Right lobe of liver (tissue), 6 donors: ENCODE results near the gene MTHFS. TPM values are rescaled to one million over a fixed set of nuclear protein-coding genes. Genes with fewer than 3 reads are reported as not detected.
"Not testable (repeated sequence)": the region's sequence is repeated elsewhere in the genome, so short reads cannot be mapped to it uniquely, and the experiment has no call there.

Source experiments
- ATAC-seq, 4 donors: fragments of 200-7000 bp; cut with Tn5 transposase; one replicate each; pipeline ENCODE4 v1.9.1; 2020; ENCODE audit warnings: mild to moderate bottlenecking in 4 of 4, moderate library complexity in 4 of 4
- DNase-seq, 3 donors: peaks; one replicate each; pipeline ENCODE4 v3.0.0-alpha.2; 2020
- H3K27ac ChIP-seq, 3 donors: fragments of 200-600 bp; one replicate each; pipeline ENCODE4 v1.8.0; 2022
- H3K27me3 ChIP-seq, 2 donors: fragments of 200-600 bp; one replicate each; pipeline ENCODE4 v1.8.0; 2022
- H3K36me3 ChIP-seq, 4 donors: fragments of 200-600 bp; sonication (generic) in 1 of 4; one replicate each; pipeline versions ENCODE4 v1.5.1 to v1.8.0; 2017 to 2022; ENCODE audit warnings: control low read depth in 1 of 4
- H3K4me1 ChIP-seq, 4 donors: fragments of 200-600 bp; sonication (generic) in 1 of 4; one replicate each; pipeline versions ENCODE4 v1.5.1 to v1.8.0; 2017 to 2022; ENCODE audit warnings: control low read depth in 1 of 4
- H3K4me3 ChIP-seq, 3 donors: fragments of 200-600 bp; one replicate each; pipeline ENCODE4 v1.8.0; 2022
- H3K9me3 ChIP-seq, 4 donors: fragments of 200-600 bp; sonication (generic) in 1 of 4; one replicate each; pipeline versions ENCODE4 v1.5.1 to v1.8.0; 2017 to 2022; ENCODE audit warnings: control low read depth in 1 of 4
- POLR2A ChIP-seq: fragments of 450-650 bp; IDR thresholded peaks from one replicate; pipeline ENCODE4 v1.6.1; 2017; ENCODE audit warnings: antibody characterized with exemption, mild to moderate bottlenecking
- WGBS: methylation state at CpG from one replicate; pipeline ENCODE4 v1.1.6; 2018; ENCODE audit warnings: low coverage, low lambda C conversion rate; ENCODE audit not compliant: insufficient coverage; ENCODE audit errors: missing lambda C conversion rate; 5-methylcytosine and 5-hydroxymethylcytosine counted together
- intact Hi-C, 2 donors: fragments of 100-400 bp; cut with DNase I; formaldehyde crosslinking; loops; one replicate each; pipeline versions ENCODE4 v1.11.2 to v1.14.1; 2022
- total RNA-seq, 6 experiments: library from RNA; depleted of rRNA in 2 of 6; stranded (reverse); fragments of >200 nt in 2 of 6; fragmentation: NEBNext Ultra II Directional in 3 of 6; extraction: Animal tissue kit (Norgen Biotek cat#: 25700) in 3 of 6; gene quantifications; one replicate each; pipeline versions ENCODE4 v1.1.0 to v1.2.4, GENCODE V29; 2016 to 2023
- TF ChIP-seq, protein P1 (sequence below), 4 donors: fragments of 200-600 bp in 3 of 4; fragments of 450-650 bp in 1 of 4; IDR thresholded peaks; one replicate each; pipeline versions ENCODE4 v1.5.1 to v1.8.0; 2016 to 2022; ENCODE audit warnings: antibody characterized with exemption in 4 of 4, mild to moderate bottlenecking in 2 of 4
- donor health status: DM: no; HTN: yes; CAD: no.
- donor health status: DM: no; HTN: no; CAD: no.
- donor health status: DM: no; HTN: no; CAD: no.
- donor health status: DM: no; HTN: yes; CAD: no.
- donor health status: DM: no; HTN: yes; CAD: no.

The MTHFS gene
- total RNA-seq, 6 experiments from 2014 or later: 82.7 to 186 (median 158) TPM

- H3K27ac ChIP-seq: no peak overlapping the region
- DNase-seq: no peak
- H3K4me1 ChIP-seq: no peaks in the 10 kb centered on the region
- WGBS: 92% methylated on average over 4 of the region's 4 CpGs
- H3K9me3 ChIP-seq: no peaks in the 10 kb centered on the region
- no peaks in the 10 kb centered on the region for H3K27me3 ChIP-seq
- H3K36me3 ChIP-seq: no peaks in the 10 kb centered on the region
- TF ChIP-seq, protein P1, sequence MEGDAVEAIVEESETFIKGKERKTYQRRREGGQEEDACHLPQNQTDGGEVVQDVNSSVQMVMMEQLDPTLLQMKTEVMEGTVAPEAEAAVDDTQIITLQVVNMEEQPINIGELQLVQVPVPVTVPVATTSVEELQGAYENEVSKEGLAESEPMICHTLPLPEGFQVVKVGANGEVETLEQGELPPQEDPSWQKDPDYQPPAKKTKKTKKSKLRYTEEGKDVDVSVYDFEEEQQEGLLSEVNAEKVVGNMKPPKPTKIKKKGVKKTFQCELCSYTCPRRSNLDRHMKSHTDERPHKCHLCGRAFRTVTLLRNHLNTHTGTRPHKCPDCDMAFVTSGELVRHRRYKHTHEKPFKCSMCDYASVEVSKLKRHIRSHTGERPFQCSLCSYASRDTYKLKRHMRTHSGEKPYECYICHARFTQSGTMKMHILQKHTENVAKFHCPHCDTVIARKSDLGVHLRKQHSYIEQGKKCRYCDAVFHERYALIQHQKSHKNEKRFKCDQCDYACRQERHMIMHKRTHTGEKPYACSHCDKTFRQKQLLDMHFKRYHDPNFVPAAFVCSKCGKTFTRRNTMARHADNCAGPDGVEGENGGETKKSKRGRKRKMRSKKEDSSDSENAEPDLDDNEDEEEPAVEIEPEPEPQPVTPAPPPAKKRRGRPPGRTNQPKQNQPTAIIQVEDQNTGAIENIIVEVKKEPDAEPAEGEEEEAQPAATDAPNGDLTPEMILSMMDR (IDR thresholded peaks at IDR 0.05): no peak
- TF ChIP-seq POLR2A: no peak
- no peak for ATAC-seq
- intact Hi-C loops: no loop called here
- H3K4me3 ChIP-seq: no peak overlapping the region
Measured at GRCh38 chr15:79939399-79939798, 42.6 kb upstream of the MTHFS start.

DNA sequence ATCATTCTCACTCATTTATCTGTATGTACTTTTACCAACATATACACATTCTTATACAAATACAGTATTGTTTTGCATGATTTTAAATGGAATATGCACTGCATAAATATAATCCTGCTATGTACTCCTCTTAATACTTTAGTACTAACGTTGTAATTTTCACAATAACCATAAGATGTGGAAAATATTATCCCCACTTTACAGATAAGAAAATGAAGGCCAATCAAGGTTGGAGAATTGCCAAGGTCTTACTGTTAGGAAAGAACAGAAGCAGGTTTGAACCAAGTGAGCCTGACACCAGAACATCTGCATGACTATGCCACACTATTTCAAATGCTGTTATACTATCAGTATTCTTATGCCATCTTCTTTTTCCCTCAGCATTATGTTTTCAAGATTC, 41.3 kb upstream of the MTHFS start:
- Histone ChIP-seq H3K27ac (no peak overlapping the region), H3K36me3 (no peaks in the 10 kb centered on the region), H3K4me1 (no peaks in the 10 kb centered on the region), H3K4me3 (no peak overlapping the region), H3K27me3 (no peaks in the 10 kb centered on the region), H3K9me3 (no peaks in the 10 kb centered on the region)
- TF ChIP-seq, protein P1 (IDR thresholded peaks at IDR 0.05): no peak
- no peak for TF ChIP-seq POLR2A
- no peak for DNase-seq
- ATAC-seq: no peak
- intact Hi-C loops: no loop called here
- 71% methylated on average over 1 of the region's 1 CpG for WGBS

DNA sequence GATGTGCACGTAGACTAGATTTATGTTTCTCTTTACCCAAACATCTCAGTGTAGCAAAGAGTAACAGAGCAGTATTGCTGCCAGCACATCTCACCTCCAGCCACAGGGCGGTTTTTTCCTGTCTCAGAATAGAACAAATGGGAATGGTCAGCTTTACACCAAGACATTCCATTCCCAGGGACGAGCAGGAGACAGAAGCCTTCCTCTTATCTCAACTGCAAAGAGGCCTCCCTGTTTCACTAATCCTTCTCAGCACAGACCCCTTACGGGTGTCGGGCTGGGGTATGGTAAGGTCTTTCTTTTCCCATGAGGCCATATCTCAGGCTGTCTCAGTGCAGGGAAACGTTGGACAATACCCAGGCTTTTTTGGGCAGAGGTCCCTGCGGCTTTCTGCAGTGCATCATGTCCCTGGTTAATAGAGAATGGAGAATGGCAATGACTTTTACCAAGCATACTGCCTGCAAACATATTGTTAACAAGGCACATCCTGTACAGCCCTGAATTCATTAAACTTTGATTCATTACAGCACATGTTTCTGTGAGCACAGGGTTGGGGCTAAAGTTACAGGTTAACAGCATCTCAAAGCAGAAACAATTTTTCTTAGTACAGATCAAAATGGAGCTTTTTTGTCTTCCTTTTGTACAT, 38.9 kb upstream of the MTHFS start:
- H3K4me1 ChIP-seq, H3K4me3 ChIP-seq, intact Hi-C loops, H3K9me3 ChIP-seq, H3K27me3 ChIP-seq, DNase-seq, ATAC-seq, H3K36me3 ChIP-seq, H3K27ac ChIP-seq: not testable (repeated sequence)
- 82% methylated on average over 1 of the region's 7 CpGs for WGBS

GRCh38 chr15:79933231-79933630, 36.4 kb upstream of the MTHFS start:
- no peaks in the 10 kb centered on the region for H3K27me3 ChIP-seq
- intact Hi-C loops: no loop called here
- TF ChIP-seq, protein P1 (IDR thresholded peaks at IDR 0.05): no peak
- no peak for TF ChIP-seq POLR2A
- no peak for DNase-seq
- H3K4me3 ChIP-seq: no peak overlapping the region
- peak in 1 of 4 donors; percentile 34 for ATAC-seq
- no peaks in the 10 kb centered on the region for H3K9me3 ChIP-seq
- peaks cover 0 to 4% (median 0%) of the 10 kb centered on the region in 4 donors for H3K4me1 ChIP-seq
- H3K27ac ChIP-seq: no peak overlapping the region
- H3K36me3 ChIP-seq: no peaks in the 10 kb centered on the region
- 73% methylated on average over 3 of the region's 3 CpGs for WGBS

GRCh38 chr15:79932447-79932846, 35.6 kb upstream of the MTHFS start:
- DNase-seq: no peak
- ATAC-seq: peak; percentile 47 to 68 (median 56)
- no peak overlapping the region for H3K4me3 ChIP-seq
- no peak overlapping the region for H3K27ac ChIP-seq
- TF ChIP-seq POLR2A: no peak
- TF ChIP-seq, protein P1 (IDR thresholded peaks at IDR 0.05): no peak
- WGBS: 32% methylated on average over 5 of the region's 5 CpGs
- H3K9me3 ChIP-seq: no peaks in the 10 kb centered on the region
- intact Hi-C loops: no loop called here
- no peaks in the 10 kb centered on the region for H3K27me3 ChIP-seq
- H3K4me1 ChIP-seq: peaks cover 0 to 4% (median 0%) of the 10 kb centered on the region in 4 donors
- no peaks in the 10 kb centered on the region for H3K36me3 ChIP-seq
